Measurements from ENCODE around the gene CREB3L4. TPM values are rescaled to one million over a fixed set of nuclear protein-coding genes. Genes with fewer than 3 reads are reported as not detected.

CREB3L4 gene
- total RNA-seq, 1 experiment from 2014 or later: 12.3 TPM

DNA sequence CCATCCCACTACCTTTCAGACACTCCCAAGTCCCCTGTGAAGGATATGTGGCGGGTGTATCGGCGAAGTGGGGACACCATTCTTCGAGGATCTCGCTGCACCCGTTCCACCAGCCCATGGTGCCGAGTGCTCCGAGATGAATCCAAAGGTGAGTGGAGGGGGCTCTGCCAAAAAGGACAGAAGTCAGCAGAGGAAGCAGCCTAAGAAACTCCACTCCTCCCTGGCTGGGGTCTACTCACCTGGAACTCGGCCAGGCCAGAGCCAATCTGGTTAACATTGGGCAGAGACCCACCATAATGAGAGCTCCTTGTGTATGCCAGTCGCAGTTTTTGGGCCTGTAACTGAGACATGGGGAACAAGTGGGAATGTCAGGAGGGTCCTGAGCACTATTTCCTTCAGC is 12.9 kb upstream of the CREB3L4 start:
- Histone ChIP-seq H3K27ac (ENCODE audit: low read length) (no peak overlapping the region), H3K36me3 (ENCODE audit: control insufficient read depth, insufficient read depth, low read length) (peaks cover 3% of the 10 kb centered on the region), H3K27me3 (ENCODE audit: control insufficient read depth, insufficient read depth, low read length) (no peaks in the 10 kb centered on the region), H3K9me3 (ENCODE audit: control insufficient read depth, insufficient read depth, low read depth, low read length) (no peaks in the 10 kb centered on the region), H3K4me1 (ENCODE audit: control insufficient read depth, insufficient read depth, low read length) (peaks cover 16% of the 10 kb centered on the region), H3K4me3 (ENCODE audit: low read depth in 2 of 2, low read length in 2 of 2) (no peak overlapping the region)
- POLR2A ChIA-PET: interaction anchor here (0.6 kb wide), 1 partner anchor 29 kb away, joined by 19 read pairs; no protein-coding TSS in a partner anchor
- TF ChIP-seq TCF7L2 (IDR thresholded peaks at IDR 0.05; ENCODE audit: low read depth, low read length): no peak
- TF ChIP-seq, protein P1, sequence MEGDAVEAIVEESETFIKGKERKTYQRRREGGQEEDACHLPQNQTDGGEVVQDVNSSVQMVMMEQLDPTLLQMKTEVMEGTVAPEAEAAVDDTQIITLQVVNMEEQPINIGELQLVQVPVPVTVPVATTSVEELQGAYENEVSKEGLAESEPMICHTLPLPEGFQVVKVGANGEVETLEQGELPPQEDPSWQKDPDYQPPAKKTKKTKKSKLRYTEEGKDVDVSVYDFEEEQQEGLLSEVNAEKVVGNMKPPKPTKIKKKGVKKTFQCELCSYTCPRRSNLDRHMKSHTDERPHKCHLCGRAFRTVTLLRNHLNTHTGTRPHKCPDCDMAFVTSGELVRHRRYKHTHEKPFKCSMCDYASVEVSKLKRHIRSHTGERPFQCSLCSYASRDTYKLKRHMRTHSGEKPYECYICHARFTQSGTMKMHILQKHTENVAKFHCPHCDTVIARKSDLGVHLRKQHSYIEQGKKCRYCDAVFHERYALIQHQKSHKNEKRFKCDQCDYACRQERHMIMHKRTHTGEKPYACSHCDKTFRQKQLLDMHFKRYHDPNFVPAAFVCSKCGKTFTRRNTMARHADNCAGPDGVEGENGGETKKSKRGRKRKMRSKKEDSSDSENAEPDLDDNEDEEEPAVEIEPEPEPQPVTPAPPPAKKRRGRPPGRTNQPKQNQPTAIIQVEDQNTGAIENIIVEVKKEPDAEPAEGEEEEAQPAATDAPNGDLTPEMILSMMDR (IDR thresholded peaks at IDR 0.05): no peak
- no peak for TF ChIP-seq POLR2AphosphoS5 (IDR thresholded peaks at IDR 0.05; ENCODE audit: low read depth, low read length)
- TF ChIP-seq REST (IDR thresholded peaks at IDR 0.05; ENCODE audit: insufficient read depth in 1 of 2, low read depth in 2 of 2, low read length in 1 of 2): no peak
- TF ChIP-seq SIN3A (IDR thresholded peaks at IDR 0.05; ENCODE audit: borderline replicate concordance, insufficient read depth, low read depth, low read length): no peak
- CTCF ChIA-PET: no interaction called here
- ATAC-seq (no peak), DNase-seq (ENCODE audit: low read depth, low spot score) (no peak)
- in situ Hi-C loops (cut with HindIII; ENCODE audit: low pct_unique_long_range_greater_than_20kb, low sequenced_read_pairs): no loop called here
- no TSS peak for BruUV-seq (replicated peaks)
- intact Hi-C loops (cut with micrococcal nuclease; ENCODE audit: unreplicated experiment): no loop called here

DNA sequence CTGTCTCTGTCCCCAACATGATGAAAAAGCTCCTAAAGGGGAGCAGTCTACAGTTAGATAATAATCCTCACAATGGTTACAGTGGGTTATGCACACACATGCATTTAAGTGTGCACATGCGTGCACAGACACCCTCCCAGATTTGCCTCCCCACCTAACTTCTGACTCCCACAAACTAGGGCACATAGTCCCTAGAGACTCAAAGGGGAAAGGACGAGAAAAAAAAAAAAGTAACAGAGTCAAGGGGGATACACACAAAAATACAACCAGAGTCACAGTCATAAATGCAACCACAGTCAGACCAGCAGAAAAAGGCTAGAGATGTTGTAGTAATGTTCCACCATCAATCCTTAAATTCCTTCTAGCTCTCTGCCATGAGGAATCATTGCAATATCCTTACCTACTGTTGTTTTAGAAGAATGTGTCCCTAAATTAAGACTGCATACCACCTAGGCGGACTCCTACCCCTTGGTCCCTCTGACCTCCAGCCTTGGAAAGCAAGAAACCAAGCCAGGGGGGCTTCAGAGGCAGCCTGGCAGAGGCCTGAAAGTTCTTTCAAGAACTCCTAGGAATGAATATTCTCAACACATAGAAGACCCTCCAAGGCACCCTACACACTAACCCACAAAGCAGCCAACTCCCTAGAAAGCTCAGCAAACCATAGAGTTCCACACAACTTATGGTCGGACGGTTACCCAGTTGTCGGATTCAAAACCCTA is 10.5 kb upstream of the CREB3L4 start:
- no TSS peak for BruUV-seq (replicated peaks)
- in situ Hi-C loops (cut with HindIII; ENCODE audit: low pct_unique_long_range_greater_than_20kb, low sequenced_read_pairs): no loop called here
- Histone ChIP-seq H3K27ac (ENCODE audit: low read length) (peak overlapping the region; percentile 86), H3K36me3 (ENCODE audit: control insufficient read depth, insufficient read depth, low read length) (peaks cover 2% of the 10 kb centered on the region; the same call in 1 of the 2 replicates), H3K27me3 (ENCODE audit: control insufficient read depth, insufficient read depth, low read length) (no peaks in the 10 kb centered on the region), H3K9me3 (ENCODE audit: control insufficient read depth, insufficient read depth, low read depth, low read length) (no peaks in the 10 kb centered on the region), H3K4me3 (ENCODE audit: low read depth in 2 of 2, low read length in 2 of 2) (peak overlapping the region; percentile 80 to 98), H3K4me1 (ENCODE audit: control insufficient read depth, insufficient read depth, low read length) (peaks cover 27% of the 10 kb centered on the region)
- DNase-seq (ENCODE audit: low read depth, low spot score) (no peak), ATAC-seq (no peak)
- ChIA-PET CTCF (interaction anchor here (0.6 kb wide), 1 partner anchor 127 kb away, joined by 5 read pairs; no protein-coding TSS in a partner anchor), POLR2A (no interaction called here)
- intact Hi-C loops (cut with micrococcal nuclease; ENCODE audit: unreplicated experiment): no loop called here
- TF ChIP-seq POLR2AphosphoS5 (IDR thresholded peaks at IDR 0.05; ENCODE audit: low read depth, low read length): no peak
- no peak for TF ChIP-seq TCF7L2 (IDR thresholded peaks at IDR 0.05; ENCODE audit: low read depth, low read length)

- TF ChIP-seq SIN3A (IDR thresholded peaks at IDR 0.05; ENCODE audit: borderline replicate concordance, insufficient read depth, low read depth, low read length): no peak
- TF ChIP-seq REST (IDR thresholded peaks at IDR 0.05; ENCODE audit: insufficient read depth in 1 of 2, low read depth in 2 of 2, low read length in 1 of 2): no peak
- no peak for TF ChIP-seq POLR2AphosphoS5 (IDR thresholded peaks at IDR 0.05; ENCODE audit: low read depth, low read length)
- TF ChIP-seq TCF7L2 (IDR thresholded peaks at IDR 0.05; ENCODE audit: low read depth, low read length): no peak
- TF ChIP-seq, protein P1 (IDR thresholded peaks at IDR 0.05): no peak
- H3K4me1 ChIP-seq (ENCODE audit: control insufficient read depth, insufficient read depth, low read length): peaks cover 32% of the 10 kb centered on the region
- ChIA-PET CTCF (no interaction called here), POLR2A (no interaction called here)
- DNase-seq (ENCODE audit: low read depth, low spot score) (no peak), ATAC-seq (peak; percentile 6; the same call in 1 of the 2 replicates)
- H3K4me3 ChIP-seq (ENCODE audit: low read depth in 2 of 2, low read length in 2 of 2): peak overlapping the region; percentile 80 to 98
- intact Hi-C loops (cut with micrococcal nuclease; ENCODE audit: unreplicated experiment) (no loop called here), in situ Hi-C loops (cut with HindIII; ENCODE audit: low pct_unique_long_range_greater_than_20kb, low sequenced_read_pairs) (no loop called here)
- no TSS peak for BruUV-seq (replicated peaks)
- no peaks in the 10 kb centered on the region for H3K9me3 ChIP-seq (ENCODE audit: control insufficient read depth, insufficient read depth, low read depth, low read length)
- peak overlapping the region; percentile 86 for H3K27ac ChIP-seq (ENCODE audit: low read length)
- no peaks in the 10 kb centered on the region for H3K27me3 ChIP-seq (ENCODE audit: control insufficient read depth, insufficient read depth, low read length)
- H3K36me3 ChIP-seq (ENCODE audit: control insufficient read depth, insufficient read depth, low read length): no peaks in the 10 kb centered on the region; the same call in 1 of the 2 replicates
These were observed 10.0 kb upstream of the CREB3L4 start for GRCh38 chr1:153957744-153958110.

Data from Panc1 (cell line).